AG04450 (cell line): ENCODE measurements around the gene OSBP2. TPM values are rescaled to one million over a fixed set of nuclear protein-coding genes. Genes with fewer than 3 reads are reported as not detected.

Experiments used
- CTCF ChIA-PET: fragments of 300-600, 350-600 bp; formaldehyde crosslinking; extraction: SDS; loops from one replicate; lab custom pipeline; 2022; ENCODE audit warnings: antibody characterized with exemption, inconsistent platforms; lab: Charles Lee
- POLR2A ChIA-PET: fragments of 350-600 bp; formaldehyde crosslinking; extraction: SDS; loops from one replicate; lab custom pipeline; 2021; ENCODE audit warnings: antibody characterized with exemption, inconsistent platforms; lab: Yijun Ruan, JAX
- DNase-seq: peaks from one replicate; pipeline ENCODE4 v3.0.0-alpha.2; 2011; ENCODE audit warnings: low read depth, low spot score
- H3K27ac ChIP-seq: one replicate; pipeline ENCODE4 v1.5.1; 2012; ENCODE audit warnings: low read depth, low read length, control low read depth
- H3K27me3 ChIP-seq: one replicate; pipeline ENCODE4 v1.6.0; 2012; ENCODE audit warnings: low read length; ENCODE audit not compliant: control insufficient read depth, insufficient read depth
- H3K4me3 ChIP-seq: 2 replicates; pipeline ENCODE4 v1.5.1; 2011; ENCODE audit warnings: mild to moderate bottlenecking, low read depth, low read length, control low read depth
- H3K9me3 ChIP-seq: 2 replicates; pipeline ENCODE4 v1.5.1; 2012; ENCODE audit warnings: low read length; ENCODE audit not compliant: control insufficient read depth, insufficient read depth
- polyA plus RNA-seq: library from polyadenylated mRNA; depleted of rRNA; stranded (reverse); fragments of >200 nt; gene quantifications from 2 replicates; pipeline ENCODE4 v1.2.3, GENCODE V29; 2011
- TF ChIP-seq, protein P1 (sequence below): IDR thresholded peaks from 2 replicates; pipeline ENCODE4 v1.5.1; 2011; ENCODE audit warnings: low read depth, low read length, control low read depth, inconsistent platforms

Gene OSBP2
- polyA plus RNA-seq, 1 experiment: 1.8 TPM

DNA sequence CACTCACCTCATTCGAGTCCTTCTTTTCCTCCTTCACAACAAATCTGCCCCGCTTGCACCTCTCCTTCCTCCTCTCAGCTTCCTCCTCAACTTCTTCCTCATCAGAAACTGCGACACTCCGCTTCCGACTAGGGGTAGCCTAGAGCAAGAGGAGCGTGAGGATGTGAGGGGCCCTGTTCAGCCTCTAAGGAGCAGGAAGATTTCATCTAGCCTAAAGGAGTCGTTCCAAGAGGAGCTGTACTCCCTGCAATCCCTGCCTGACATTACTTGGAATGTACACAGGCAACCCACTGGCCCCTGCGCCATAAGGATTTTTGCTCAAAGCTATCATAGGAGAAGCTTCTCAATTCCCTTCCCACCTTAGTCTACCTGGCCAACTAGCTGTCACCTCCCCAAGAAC, 239.4 kb downstream of the OSBP2 start:
- no peak for DNase-seq
- CTCF ChIA-PET: interaction anchor here (1.2 to 1.3 kb wide), 2 partner anchors 14 to 171 kb away, joined by 3 to 6 read pairs; no protein-coding TSS in a partner anchor

DNA sequence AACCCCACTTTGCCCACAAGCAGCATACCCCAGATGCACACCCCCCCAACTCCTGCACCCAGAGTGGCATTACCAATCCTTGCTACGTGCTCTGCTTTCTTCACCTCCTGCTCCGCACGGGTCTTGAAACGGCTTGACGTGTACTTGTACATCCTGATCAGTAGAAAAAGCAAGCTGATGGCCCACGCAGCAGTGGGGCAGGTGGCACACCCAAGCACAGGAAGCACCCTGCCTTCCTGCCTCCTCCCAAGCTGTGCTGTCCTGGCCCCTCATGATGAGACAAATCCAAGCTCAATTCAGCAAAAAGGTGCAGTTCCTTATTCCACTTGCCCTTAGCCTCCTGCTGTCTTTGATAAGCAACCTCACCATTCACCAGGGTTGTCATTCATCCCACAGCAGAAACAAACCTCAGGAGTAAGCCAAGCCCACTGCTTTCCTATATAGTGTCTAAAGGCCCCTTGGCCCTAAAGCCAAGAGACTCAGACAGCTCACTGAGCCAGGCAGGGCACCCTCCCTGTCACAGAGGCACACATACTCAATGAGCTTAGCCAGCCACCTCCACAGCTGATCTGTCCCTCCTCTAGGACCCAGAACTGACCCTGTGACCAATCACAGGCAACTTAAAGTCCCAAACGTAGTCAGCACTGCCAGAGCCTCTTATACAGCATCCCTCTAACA, 246.2 kb downstream of the OSBP2 start:
- Histone ChIP-seq H3K27me3 (no peaks in the 10 kb centered on the region), H3K27ac (no peak overlapping the region), H3K4me3 (no peak overlapping the region), H3K9me3 (no peaks in the 10 kb centered on the region)
- POLR2A ChIA-PET: interaction anchor here (1.5 kb wide), 1 partner anchor 144 kb away, joined by 3 read pairs; no protein-coding TSS in a partner anchor
- TF ChIP-seq, protein P1, sequence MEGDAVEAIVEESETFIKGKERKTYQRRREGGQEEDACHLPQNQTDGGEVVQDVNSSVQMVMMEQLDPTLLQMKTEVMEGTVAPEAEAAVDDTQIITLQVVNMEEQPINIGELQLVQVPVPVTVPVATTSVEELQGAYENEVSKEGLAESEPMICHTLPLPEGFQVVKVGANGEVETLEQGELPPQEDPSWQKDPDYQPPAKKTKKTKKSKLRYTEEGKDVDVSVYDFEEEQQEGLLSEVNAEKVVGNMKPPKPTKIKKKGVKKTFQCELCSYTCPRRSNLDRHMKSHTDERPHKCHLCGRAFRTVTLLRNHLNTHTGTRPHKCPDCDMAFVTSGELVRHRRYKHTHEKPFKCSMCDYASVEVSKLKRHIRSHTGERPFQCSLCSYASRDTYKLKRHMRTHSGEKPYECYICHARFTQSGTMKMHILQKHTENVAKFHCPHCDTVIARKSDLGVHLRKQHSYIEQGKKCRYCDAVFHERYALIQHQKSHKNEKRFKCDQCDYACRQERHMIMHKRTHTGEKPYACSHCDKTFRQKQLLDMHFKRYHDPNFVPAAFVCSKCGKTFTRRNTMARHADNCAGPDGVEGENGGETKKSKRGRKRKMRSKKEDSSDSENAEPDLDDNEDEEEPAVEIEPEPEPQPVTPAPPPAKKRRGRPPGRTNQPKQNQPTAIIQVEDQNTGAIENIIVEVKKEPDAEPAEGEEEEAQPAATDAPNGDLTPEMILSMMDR: no peak
- CTCF ChIA-PET: interaction anchor here (0.8 kb wide), 1 partner anchor 19 kb away, joined by 3 read pairs; no protein-coding TSS in a partner anchor
- no peak for DNase-seq

More for the DNA sequence above, 239.4 kb downstream of the OSBP2 start:
- H3K4me3 ChIP-seq: no peak overlapping the region
- TF ChIP-seq, protein P1: no peak
- H3K27ac ChIP-seq: no peak overlapping the region
- H3K9me3 ChIP-seq: no peaks in the 10 kb centered on the region
- POLR2A ChIA-PET: no interaction called here
- no peaks in the 10 kb centered on the region for H3K27me3 ChIP-seq

DNA sequence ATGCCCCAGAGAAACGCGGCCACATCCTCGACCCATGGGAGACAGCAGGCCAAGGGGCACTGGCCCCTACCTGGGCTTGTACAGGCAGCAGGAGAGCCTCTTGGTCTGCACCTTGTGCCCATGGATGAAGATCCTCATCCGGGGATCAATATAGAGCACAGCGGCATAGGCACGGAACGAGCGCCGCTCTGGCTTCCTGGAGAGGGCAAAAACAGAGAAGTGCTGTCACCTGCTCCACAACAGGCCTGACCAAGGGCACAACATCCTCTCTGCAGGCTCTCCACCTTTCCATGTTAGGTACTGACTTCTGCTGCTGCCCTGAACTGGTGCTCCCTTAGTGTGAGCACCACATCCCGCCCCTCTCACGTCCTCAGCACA, 246.7 kb downstream of the OSBP2 start:
- Histone ChIP-seq H3K27me3 (no peaks in the 10 kb centered on the region), H3K4me3 (no peak overlapping the region), H3K27ac (no peak overlapping the region), H3K9me3 (no peaks in the 10 kb centered on the region)
- DNase-seq: no peak
- POLR2A ChIA-PET: interaction anchor here (1.5 kb wide), 1 partner anchor 144 kb away, joined by 3 read pairs; no protein-coding TSS in a partner anchor
- CTCF ChIA-PET: interaction anchor here (0.8 to 1.4 kb wide), 2 partner anchors 20 to 178 kb away, joined by 3 to 6 read pairs; no protein-coding TSS in a partner anchor
- TF ChIP-seq, protein P1: no peak

DNA sequence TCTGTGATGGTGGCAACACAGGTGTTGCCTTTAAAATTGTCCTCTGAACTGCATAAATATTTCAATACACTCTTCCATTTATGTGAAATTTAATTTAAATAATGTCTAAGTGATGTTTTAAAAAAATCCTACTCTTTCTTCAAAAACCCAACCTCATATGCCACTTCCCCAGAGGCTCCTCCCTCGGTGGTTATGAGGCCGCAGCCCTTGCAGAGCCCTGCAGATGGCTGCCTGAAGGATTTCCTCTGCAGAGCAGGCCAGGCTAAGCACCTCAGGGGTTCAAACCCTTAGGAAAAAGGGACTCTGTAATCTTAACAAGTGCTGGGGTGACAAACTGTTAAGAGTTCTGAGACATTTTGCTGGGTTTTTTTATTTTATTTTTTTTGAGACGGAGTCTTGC, 248.7 kb downstream of the OSBP2 start:
- ChIA-PET POLR2A (no interaction called here), CTCF (no interaction called here)
- no peak overlapping the region for H3K4me3 ChIP-seq
- H3K27ac ChIP-seq: no peak overlapping the region
- no peaks in the 10 kb centered on the region for H3K9me3 ChIP-seq
- TF ChIP-seq, protein P1: no peak
- DNase-seq: no peak
- no peaks in the 10 kb centered on the region for H3K27me3 ChIP-seq

DNA sequence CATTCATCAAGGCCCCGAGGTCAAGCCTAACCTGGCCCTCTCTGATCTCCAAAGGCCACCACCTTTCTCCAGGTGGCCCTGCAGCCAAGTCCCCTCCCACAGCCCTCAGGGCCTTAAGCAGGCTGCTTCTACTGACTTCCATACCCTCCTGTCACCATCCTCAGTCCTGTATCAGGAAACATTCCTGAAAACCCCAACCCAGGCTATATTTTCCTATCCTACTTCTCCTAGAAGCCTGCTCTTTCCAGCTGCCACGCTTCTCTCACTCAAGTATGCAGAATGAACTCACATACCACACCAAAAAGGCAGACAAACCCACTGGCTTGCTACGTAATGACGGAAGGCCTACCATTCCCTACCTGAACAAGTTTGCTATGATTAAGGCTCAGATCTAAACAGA, 250.3 kb downstream of the OSBP2 start:
- TF ChIP-seq, protein P1: no peak
- Histone ChIP-seq H3K4me3 (no peak overlapping the region), H3K27me3 (no peaks in the 10 kb centered on the region), H3K27ac (no peak overlapping the region), H3K9me3 (no peaks in the 10 kb centered on the region)
- ChIA-PET POLR2A (interaction anchor here (0.6 kb wide), 1 partner anchor 178 kb away, joined by 4 read pairs; no protein-coding TSS in a partner anchor), CTCF (interaction anchor here (0.9 to 3.9 kb wide), 3 partner anchors 140 to 267 kb away, joined by 3 to 85 read pairs (median 4); partner anchors contain the start of genes LIMK2, SELENOM and SMTN)
- no peak for DNase-seq
